Stomach (tissue), 4 donors: ENCODE results near the gene CTSG.

Source experiments
- POLR2A ChIP-seq, 4 donors: fragments of 450-650 bp; IDR thresholded peaks; one replicate each; pipeline ENCODE4 v1.6.1; 2016; ENCODE audit warnings: antibody characterized with exemption in 4 of 4, control low read depth in 2 of 4, mild to moderate bottlenecking in 1 of 4, moderate library complexity in 1 of 4
- POLR2AphosphoS5 ChIP-seq, 3 donors: sonication (generic); formaldehyde crosslinking; IDR thresholded peaks; one replicate each; pipeline ENCODE4 v1.6.1; 2016; ENCODE audit warnings: antibody characterized with exemption in 3 of 3
- TF ChIP-seq, protein P1 (sequence below), 7 experiments: fragments of 450-650 bp in 4 of 7; fragments of 200-600 bp in 3 of 7; sonication (generic) in 3 of 7; IDR thresholded peaks; one replicate each; pipeline ENCODE4 v1.5.1; 2016 to 2019; ENCODE audit warnings: antibody characterized with exemption in 7 of 7, control low read depth in 2 of 7, mild to moderate bottlenecking in 1 of 7

GRCh38 chr14:24566318-24566717 lies 9.7 kb downstream of the CTSG start:
- TF ChIP-seq, protein P1, sequence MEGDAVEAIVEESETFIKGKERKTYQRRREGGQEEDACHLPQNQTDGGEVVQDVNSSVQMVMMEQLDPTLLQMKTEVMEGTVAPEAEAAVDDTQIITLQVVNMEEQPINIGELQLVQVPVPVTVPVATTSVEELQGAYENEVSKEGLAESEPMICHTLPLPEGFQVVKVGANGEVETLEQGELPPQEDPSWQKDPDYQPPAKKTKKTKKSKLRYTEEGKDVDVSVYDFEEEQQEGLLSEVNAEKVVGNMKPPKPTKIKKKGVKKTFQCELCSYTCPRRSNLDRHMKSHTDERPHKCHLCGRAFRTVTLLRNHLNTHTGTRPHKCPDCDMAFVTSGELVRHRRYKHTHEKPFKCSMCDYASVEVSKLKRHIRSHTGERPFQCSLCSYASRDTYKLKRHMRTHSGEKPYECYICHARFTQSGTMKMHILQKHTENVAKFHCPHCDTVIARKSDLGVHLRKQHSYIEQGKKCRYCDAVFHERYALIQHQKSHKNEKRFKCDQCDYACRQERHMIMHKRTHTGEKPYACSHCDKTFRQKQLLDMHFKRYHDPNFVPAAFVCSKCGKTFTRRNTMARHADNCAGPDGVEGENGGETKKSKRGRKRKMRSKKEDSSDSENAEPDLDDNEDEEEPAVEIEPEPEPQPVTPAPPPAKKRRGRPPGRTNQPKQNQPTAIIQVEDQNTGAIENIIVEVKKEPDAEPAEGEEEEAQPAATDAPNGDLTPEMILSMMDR (IDR thresholded peaks at IDR 0.05) = no peak
- TF ChIP-seq POLR2A (IDR thresholded peaks at IDR 0.05) (no peak), POLR2AphosphoS5 (IDR thresholded peaks at IDR 0.05) (no peak)
